HepG2 (cell line): ENCODE measurements around the gene TEDC2. TPM values are rescaled to one million over a fixed set of nuclear protein-coding genes. Genes with fewer than 3 reads are reported as not detected.

Experiments used
- ARID5B ChIP-seq: IDR thresholded peaks from 2 replicates; pipeline ENCODE4 v1.4.0; 2020; ENCODE audit warnings: mild to moderate bottlenecking, missing genetic modification reagents
- BHLHE40 ChIP-seq: IDR thresholded peaks from 2 replicates; pipeline ENCODE4 v1.6.1; 2011; ENCODE audit warnings: low read length, improper control_type of control experiment
- CBX1 ChIP-seq: IDR thresholded peaks from one replicate; pipeline ENCODE4 v1.6.1; 2016; ENCODE audit warnings: antibody characterized with exemption, low read depth
- ETV5 ChIP-seq: IDR thresholded peaks from 2 replicates; pipeline ENCODE4 v1.6.1; 2018; ENCODE audit warnings: missing biosample characterization, missing genetic modification reagents, inconsistent platforms, borderline replicate concordance
- FOXO1 ChIP-seq: sonication (generic); formaldehyde crosslinking; IDR thresholded peaks from 2 replicates; pipeline ENCODE4 v1.4.0; 2020; ENCODE audit warnings: missing genetic modification reagents
- HNRNPL ChIP-seq: fragments of 200-400 bp; formaldehyde crosslinking; IDR thresholded peaks from 2 replicates; pipeline ENCODE4 v1.6.1; 2017; ENCODE audit warnings: mild to moderate bottlenecking, low read depth, low read length
- NFATC3 ChIP-seq: sonication (generic); formaldehyde crosslinking; IDR thresholded peaks from 2 replicates; pipeline ENCODE4 v1.5.1; 2020; ENCODE audit warnings: mild to moderate bottlenecking, missing genetic modification reagents
- NONO ChIP-seq, 2 experiments: fragments of 450-650 bp in 1 of 2; sonication (generic) in 1 of 2; formaldehyde crosslinking in 1 of 2; IDR thresholded peaks in 1 of 2; conservative IDR thresholded peaks in 1 of 2; 2 replicates each; pipeline versions ENCODE4 v1.6.1 to v1.8.0; 2017 to 2022; ENCODE audit warnings: mild to moderate bottlenecking in 1 of 2, missing genetic modification reagents in 1 of 2, moderate library complexity in 1 of 2
- PRDM10 ChIP-seq: sonication (generic); formaldehyde crosslinking; IDR thresholded peaks from 2 replicates; pipeline ENCODE4 v1.4.0; 2020; ENCODE audit warnings: low read depth, missing genetic modification reagents
- SMARCE1 ChIP-seq: fragments of 450-650 bp; IDR thresholded peaks from 2 replicates; pipeline ENCODE4 v1.6.1; 2017; ENCODE audit warnings: borderline replicate concordance
- TCF12 ChIP-seq, 2 experiments: fragments of 450-650 bp in 1 of 2; sonication (generic) in 1 of 2; formaldehyde crosslinking in 1 of 2; IDR thresholded peaks; 2 replicates each; pipeline versions ENCODE4 v1.6.1 to v1.8.0; 2017 to 2022; ENCODE audit warnings: antibody characterized with exemption in 1 of 2, mild to moderate bottlenecking in 1 of 2, missing genetic modification reagents in 1 of 2, moderate library complexity in 1 of 2
- ZBTB33 ChIP-seq: sonication (generic); formaldehyde crosslinking; IDR thresholded peaks from 2 replicates; pipeline ENCODE4 v1.4.0; 2020; ENCODE audit warnings: missing genetic modification reagents
- ZMYM2 ChIP-seq: sonication (generic); formaldehyde crosslinking; IDR thresholded peaks from 2 replicates; pipeline ENCODE4 v1.8.0; 2022; ENCODE audit warnings: mild to moderate bottlenecking, missing genetic modification reagents
- ZNF329 ChIP-seq: sonication (generic); formaldehyde crosslinking; IDR thresholded peaks from 2 replicates; pipeline ENCODE4 v1.9.0; 2021; ENCODE audit warnings: low read depth, mild to moderate bottlenecking, missing genetic modification reagents
- ZNF558 ChIP-seq: sonication (generic); formaldehyde crosslinking; IDR thresholded peaks from 2 replicates; pipeline ENCODE4 v1.9.0; 2022; ENCODE audit warnings: mild to moderate bottlenecking, missing genetic modification reagents, borderline replicate concordance
- ZNF564 ChIP-seq: sonication (generic); formaldehyde crosslinking; IDR thresholded peaks from 2 replicates; pipeline ENCODE4 v1.8.1; 2023; ENCODE audit warnings: mild to moderate bottlenecking, missing genetic modification reagents
- ZNF780A ChIP-seq: sonication (generic); formaldehyde crosslinking; IDR thresholded peaks from 2 replicates; pipeline ENCODE4 v1.8.0; 2022; ENCODE audit warnings: mild to moderate bottlenecking, missing genetic modification reagents, moderate library complexity
- ZNF841 ChIP-seq: sonication (generic); formaldehyde crosslinking; IDR thresholded peaks from 2 replicates; pipeline ENCODE4 v1.8.1; 2023; ENCODE audit warnings: missing genetic modification reagents, borderline replicate concordance
- ZSCAN22 ChIP-seq: sonication (generic); formaldehyde crosslinking; IDR thresholded peaks from 2 replicates; pipeline ENCODE4 v1.4.0; 2020; ENCODE audit warnings: mild to moderate bottlenecking, missing genetic modification reagents
- polyA plus RNA-seq, 8 experiments: library from polyadenylated mRNA; depleted of rRNA in 3 of 8; stranded (reverse) in 7 of 8; unstranded in 1 of 8; fragments of >200 nt; fragmentation: Illumina TruSeq in 4 of 8; extraction: Trizol in 4 of 8; gene quantifications; 2 replicates each; pipeline versions ENCODE4 v1.2.1 to v1.2.3, GENCODE V29; 2011 to 2016; ENCODE audit warnings: low read depth in 4 of 8, missing spikeins in 1 of 8, mixed read lengths in 1 of 8; ENCODE audit not compliant: insufficient read depth in 1 of 8
- total RNA-seq, 5 experiments: library from RNA; depleted of rRNA; stranded (reverse); fragments of >200 nt; fragmentation: Illumina TruSeq; extraction: Trizol; gene quantifications; 2 replicates each; pipeline ENCODE4 v1.2.3, GENCODE V29; 2016; ENCODE audit warnings: low read depth in 1 of 5

TEDC2 gene
- total and polyA plus RNA-seq, 2 of the 13 experiments (the other 11 are each of a cell fraction or from before 2014, with no cell fraction given): 6.2 to 24.4 TPM

- TF ChIP-seq PRDM10: no peak
- no peak for TF ChIP-seq ZMYM2 (CRISPR knock-in tag)
- no peak for TF ChIP-seq FOXO1 (CRISPR knock-in tag)
- TF ChIP-seq BHLHE40: no peak; the same call in 1 of the 2 replicates
- TF ChIP-seq CBX1: no peak
- TF ChIP-seq ZNF564 (CRISPR knock-in tag): no peak
- no peak for TF ChIP-seq NONO (IDR thresholded peaks at IDR 0.05)
- TF ChIP-seq NONO (CRISPR knock-in tag; conservative IDR thresholded peaks at IDR 0.05): peak; percentile 40; the same call in 1 of the 2 replicates
- 0 out of 2 replicates have a peak, but pooled peaks have one; percentile 27 for TF ChIP-seq HNRNPL
- TF ChIP-seq ARID5B (CRISPR knock-in tag): no peak
- TF ChIP-seq ZNF558 (CRISPR knock-in tag): no peak
- TF ChIP-seq NFATC3 (CRISPR knock-in tag): no peak
- TF ChIP-seq ZNF329 (CRISPR knock-in tag): no peak
- TF ChIP-seq SMARCE1: no peak
- TF ChIP-seq ZNF780A (CRISPR knock-in tag): no peak
- TF ChIP-seq ZSCAN22: no peak
- no peak for TF ChIP-seq ETV5 (CRISPR knock-in tag)
- TF ChIP-seq ZNF841 (CRISPR knock-in tag): no peak
- TF ChIP-seq TCF12 (IDR thresholded peaks at IDR 0.05): no peak
- no peak for TF ChIP-seq TCF12 (CRISPR knock-in tag; IDR thresholded peaks at IDR 0.05)
- TF ChIP-seq ZBTB33: no peak
Observed at GRCh38 chr16:2475413-2476344, 15.8 kb downstream of the TEDC2 start (continued).
